HepG2 (cell line): ENCODE data around the gene SH3BP2.

Source experiments
- ASH2L ChIP-seq: fragments of 300-600, 200-600 bp; sonication (generic); IDR thresholded peaks from 2 replicates; pipeline ENCODE4 v1.7.0; 2017; ENCODE audit warnings: low read depth, mild to moderate bottlenecking, moderate library complexity, mixed read lengths, low read length; ENCODE audit not compliant: insufficient read length
- EZH2 ChIP-seq: conservative IDR thresholded peaks from 2 replicates; pipeline ENCODE4 v1.6.1; 2012; ENCODE audit warnings: mild to moderate bottlenecking, low read depth, low read length, moderate library complexity
- HNF4G ChIP-seq, 2 experiments: sonication (generic) in 1 of 2; formaldehyde crosslinking in 1 of 2; IDR thresholded peaks; 2 replicates each; pipeline versions ENCODE4 v1.4.0 to v1.6.1; 2011 to 2020; ENCODE audit warnings: borderline replicate concordance in 2 of 2, low read depth in 2 of 2, mild to moderate bottlenecking in 2 of 2, low read length in 1 of 2, missing genetic modification reagents in 1 of 2, moderate library complexity in 1 of 2
- MAX ChIP-seq: IDR thresholded peaks from 2 replicates; pipeline ENCODE4 v1.6.1; 2012; ENCODE audit warnings: inconsistent platforms
- U2AF1 ChIP-seq: fragments of 200-400 bp; formaldehyde crosslinking; optimal IDR thresholded peaks from 2 replicates; pipeline ENCODE3; 2017; ENCODE audit warnings: mild to moderate bottlenecking, low read depth, low read length
- ZBTB21 ChIP-seq: sonication (generic); formaldehyde crosslinking; IDR thresholded peaks from 2 replicates; pipeline ENCODE4 v1.4.0; 2020; ENCODE audit warnings: missing genetic modification reagents
- ZNF850 ChIP-seq: sonication (generic); formaldehyde crosslinking; conservative IDR thresholded peaks from 2 replicates; pipeline ENCODE4 v1.9.0; 2021; ENCODE audit warnings: mild to moderate bottlenecking, missing genetic modification reagents
- ZNF878 ChIP-seq: sonication (generic); formaldehyde crosslinking; IDR thresholded peaks from 2 replicates; pipeline ENCODE4 v1.8.1; 2023; ENCODE audit warnings: mild to moderate bottlenecking, missing genetic modification reagents, moderate library complexity

- TF ChIP-seq ZBTB21 (CRISPR knock-in tag), result no peak
- no peak for TF ChIP-seq ASH2L
- no peak for TF ChIP-seq EZH2
- TF ChIP-seq MAX, result no peak
- TF ChIP-seq ZNF850 (CRISPR knock-in tag), result no peak
- no peak for TF ChIP-seq U2AF1
- TF ChIP-seq ZNF878 (CRISPR knock-in tag), result no peak
- TF ChIP-seq HNF4G (IDR thresholded peaks at IDR 0.05; ENCODE audit: borderline replicate concordance, low read depth, low read length), result no peak
- TF ChIP-seq HNF4G (CRISPR knock-in tag; IDR thresholded peaks at IDR 0.05; ENCODE audit: borderline replicate concordance, low read depth), result no peak
Measured at GRCh38 chr4:2837110-2837903, 44.4 kb downstream of the SH3BP2 start.
